ENCODE data around the gene DEDD. TPM values are rescaled to one million over a fixed set of nuclear protein-coding genes. Genes with fewer than 3 reads are reported as not detected.

Gene DEDD
- total and polyA plus RNA-seq, 2 of the 13 experiments (the other 11 are each of a cell fraction or from before 2014, with no cell fraction given) = 12.6 to 27.8 TPM

DNA sequence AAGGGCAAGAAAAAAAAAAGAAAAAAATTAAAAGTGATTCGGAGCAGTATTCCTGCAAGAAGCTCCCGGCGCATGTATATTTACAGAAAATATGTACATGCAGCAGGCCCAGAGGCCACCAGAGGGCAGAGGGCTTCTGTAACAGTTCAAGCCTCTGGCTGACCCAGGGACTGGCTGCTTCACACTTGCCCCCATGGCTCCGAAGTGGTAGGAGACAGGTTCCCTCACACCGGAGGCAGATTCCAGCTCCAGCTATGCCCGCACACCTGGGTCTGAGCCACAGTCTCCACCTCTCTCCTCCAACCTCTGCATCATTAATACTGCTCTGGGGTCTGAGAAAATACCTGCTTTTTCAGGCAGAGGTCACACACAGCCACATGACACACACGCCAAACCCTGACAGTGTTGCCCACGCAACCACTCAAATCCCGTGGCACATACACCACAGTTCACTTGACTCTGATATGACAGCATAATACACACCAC lies 60.5 kb downstream of the DEDD start (continued):
- TF ChIP-seq ZNF598 (CRISPR knock-in tag; IDR thresholded peaks at IDR 0.05; ENCODE audit: borderline replicate concordance) = no peak
- no peak for TF ChIP-seq RXRA (CRISPR knock-in tag; IDR thresholded peaks at IDR 0.05)
- TF ChIP-seq, protein P1, sequence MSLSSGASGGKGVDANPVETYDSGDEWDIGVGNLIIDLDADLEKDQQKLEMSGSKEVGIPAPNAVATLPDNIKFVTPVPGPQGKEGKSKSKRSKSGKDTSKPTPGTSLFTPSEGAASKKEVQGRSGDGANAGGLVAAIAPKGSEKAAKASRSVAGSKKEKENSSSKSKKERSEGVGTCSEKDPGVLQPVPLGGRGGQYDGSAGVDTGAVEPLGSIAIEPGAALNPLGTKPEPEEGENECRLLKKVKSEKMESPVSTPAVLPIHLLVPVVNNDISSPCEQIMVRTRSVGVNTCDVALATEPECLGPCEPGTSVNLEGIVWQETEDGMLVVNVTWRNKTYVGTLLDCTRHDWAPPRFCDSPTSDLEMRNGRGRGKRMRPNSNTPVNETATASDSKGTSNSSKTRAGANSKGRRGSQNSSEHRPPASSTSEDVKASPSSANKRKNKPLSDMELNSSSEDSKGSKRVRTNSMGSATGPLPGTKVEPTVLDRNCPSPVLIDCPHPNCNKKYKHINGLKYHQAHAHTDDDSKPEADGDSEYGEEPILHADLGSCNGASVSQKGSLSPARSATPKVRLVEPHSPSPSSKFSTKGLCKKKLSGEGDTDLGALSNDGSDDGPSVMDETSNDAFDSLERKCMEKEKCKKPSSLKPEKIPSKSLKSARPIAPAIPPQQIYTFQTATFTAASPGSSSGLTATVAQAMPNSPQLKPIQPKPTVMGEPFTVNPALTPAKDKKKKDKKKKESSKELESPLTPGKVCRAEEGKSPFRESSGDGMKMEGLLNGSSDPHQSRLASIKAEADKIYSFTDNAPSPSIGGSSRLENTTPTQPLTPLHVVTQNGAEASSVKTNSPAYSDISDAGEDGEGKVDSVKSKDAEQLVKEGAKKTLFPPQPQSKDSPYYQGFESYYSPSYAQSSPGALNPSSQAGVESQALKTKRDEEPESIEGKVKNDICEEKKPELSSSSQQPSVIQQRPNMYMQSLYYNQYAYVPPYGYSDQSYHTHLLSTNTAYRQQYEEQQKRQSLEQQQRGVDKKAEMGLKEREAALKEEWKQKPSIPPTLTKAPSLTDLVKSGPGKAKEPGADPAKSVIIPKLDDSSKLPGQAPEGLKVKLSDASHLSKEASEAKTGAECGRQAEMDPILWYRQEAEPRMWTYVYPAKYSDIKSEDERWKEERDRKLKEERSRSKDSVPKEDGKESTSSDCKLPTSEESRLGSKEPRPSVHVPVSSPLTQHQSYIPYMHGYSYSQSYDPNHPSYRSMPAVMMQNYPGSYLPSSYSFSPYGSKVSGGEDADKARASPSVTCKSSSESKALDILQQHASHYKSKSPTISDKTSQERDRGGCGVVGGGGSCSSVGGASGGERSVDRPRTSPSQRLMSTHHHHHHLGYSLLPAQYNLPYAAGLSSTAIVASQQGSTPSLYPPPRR (CRISPR knock-in tag; IDR thresholded peaks at IDR 0.05; ENCODE audit: borderline replicate concordance) = 0 out of 2 replicates have a peak, but pooled peaks have one; percentile 25
- no peak for TF ChIP-seq ZBTB7A (CRISPR knock-in tag; IDR thresholded peaks at IDR 0.05)
- no peak for TF ChIP-seq ZC3H4 (CRISPR knock-in tag; IDR thresholded peaks at IDR 0.05; ENCODE audit: borderline replicate concordance)
- TF ChIP-seq ZNF468 (CRISPR knock-in tag; IDR thresholded peaks at IDR 0.05) = no peak
- no peak for TF ChIP-seq MXD4 (CRISPR knock-in tag; IDR thresholded peaks at IDR 0.05)
- TF ChIP-seq NCOA2 (CRISPR knock-in tag; IDR thresholded peaks at IDR 0.05) = no peak
- no peak for TF ChIP-seq NFYC (CRISPR knock-in tag; IDR thresholded peaks at IDR 0.05)
- TF ChIP-seq, protein P2, sequence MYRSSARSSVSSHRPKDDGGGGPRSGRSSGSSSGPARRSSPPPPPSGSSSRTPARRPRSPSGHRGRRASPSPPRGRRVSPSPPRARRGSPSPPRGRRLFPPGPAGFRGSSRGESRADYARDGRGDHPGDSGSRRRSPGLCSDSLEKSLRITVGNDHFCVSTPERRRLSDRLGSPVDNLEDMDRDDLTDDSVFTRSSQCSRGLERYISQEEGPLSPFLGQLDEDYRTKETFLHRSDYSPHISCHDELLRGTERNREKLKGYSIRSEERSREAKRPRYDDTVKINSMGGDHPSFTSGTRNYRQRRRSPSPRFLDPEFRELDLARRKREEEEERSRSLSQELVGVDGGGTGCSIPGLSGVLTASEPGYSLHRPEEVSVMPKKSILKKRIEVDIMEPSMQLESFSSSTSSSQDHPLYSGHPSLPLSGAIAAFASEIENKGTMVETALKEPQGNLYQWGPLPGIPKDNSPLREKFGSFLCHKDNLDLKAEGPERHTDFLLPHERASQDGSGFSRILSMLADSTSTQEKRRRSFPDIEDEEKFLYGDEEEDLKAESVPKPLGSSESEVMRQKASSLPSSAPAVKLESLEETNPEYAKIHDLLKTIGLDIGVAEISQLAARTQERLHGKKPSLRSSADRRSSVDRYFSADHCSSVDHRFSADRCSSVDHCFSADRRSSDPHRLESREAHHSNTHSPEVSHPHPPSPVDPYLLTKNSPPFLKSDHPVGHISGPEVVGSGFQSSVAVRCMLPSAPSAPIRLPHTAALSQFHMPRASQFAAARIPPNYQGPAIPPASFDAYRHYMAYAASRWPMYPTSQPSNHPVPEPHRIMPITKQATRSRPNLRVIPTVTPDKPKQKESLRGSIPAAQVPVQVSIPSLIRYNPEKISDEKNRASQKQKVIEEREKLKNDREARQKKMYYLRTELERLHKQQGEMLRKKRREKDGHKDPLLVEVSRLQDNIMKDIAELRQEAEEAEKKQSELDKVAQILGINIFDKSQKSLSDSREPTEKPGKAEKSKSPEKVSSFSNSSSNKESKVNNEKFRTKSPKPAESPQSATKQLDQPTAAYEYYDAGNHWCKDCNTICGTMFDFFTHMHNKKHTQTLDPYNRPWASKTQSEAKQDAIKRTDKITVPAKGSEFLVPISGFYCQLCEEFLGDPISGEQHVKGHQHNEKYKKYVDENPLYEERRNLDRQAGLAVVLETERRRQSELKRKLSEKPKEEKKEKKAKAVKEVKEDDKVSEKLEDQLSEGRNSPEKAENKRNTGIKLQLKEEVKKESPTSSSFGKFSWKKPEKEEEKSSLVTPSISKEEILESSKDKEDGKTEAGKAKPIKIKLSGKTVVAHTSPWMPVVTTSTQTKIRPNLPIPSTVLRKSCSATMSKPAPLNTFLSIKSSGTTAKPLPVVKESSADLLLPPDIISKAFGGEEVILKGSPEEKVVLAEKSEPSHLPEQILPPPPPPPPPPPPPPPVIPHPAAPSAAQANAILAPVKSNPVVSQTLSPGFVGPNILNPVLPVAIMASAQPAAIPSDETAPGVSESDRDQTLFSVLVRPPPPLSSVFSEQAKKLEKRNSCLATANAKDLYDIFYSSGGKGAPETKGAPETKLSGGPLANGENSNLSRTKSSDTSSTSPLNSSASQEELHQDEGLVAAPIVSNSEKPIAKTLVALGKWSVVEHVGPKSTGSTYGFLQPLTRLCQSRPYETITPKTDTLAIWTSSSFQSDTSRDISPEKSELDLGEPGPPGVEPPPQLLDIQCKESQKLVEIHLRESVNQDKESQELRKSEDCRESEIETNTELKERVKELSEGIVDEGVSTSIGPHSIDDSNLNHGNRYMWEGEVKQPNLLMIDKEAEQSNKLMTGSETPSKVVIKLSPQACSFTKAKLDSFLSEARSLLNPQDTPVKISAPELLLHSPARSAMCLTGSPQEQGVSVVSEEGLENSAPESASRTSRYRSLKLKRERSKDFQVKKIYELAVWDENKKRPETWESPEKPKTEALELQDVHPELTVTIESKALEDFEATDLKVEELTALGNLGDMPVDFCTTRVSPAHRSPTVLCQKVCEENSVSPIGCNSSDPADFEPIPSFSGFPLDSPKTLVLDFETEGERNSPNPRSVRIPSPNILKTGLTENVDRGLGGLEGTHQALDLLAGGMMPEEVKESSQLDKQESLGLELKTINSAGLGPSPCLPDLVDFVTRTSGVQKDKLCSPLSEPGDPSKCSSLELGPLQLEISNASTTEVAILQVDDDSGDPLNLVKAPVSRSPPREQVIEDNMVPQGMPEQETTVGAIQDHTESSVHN (CRISPR knock-in tag; IDR thresholded peaks at IDR 0.05) = 0 out of 2 replicates have a peak, but pooled peaks have one; percentile 68
- peak; percentile 23; the same call in 1 of the 2 replicates for TF ChIP-seq MYC (CRISPR knock-in tag; IDR thresholded peaks at IDR 0.05; ENCODE audit: borderline replicate concordance)
- TF ChIP-seq REPIN1 (CRISPR knock-in tag; IDR thresholded peaks at IDR 0.05; ENCODE audit: borderline replicate concordance, low read depth) = no peak
- 0 out of 2 replicates have a peak, but pooled peaks have one; percentile 22 for TF ChIP-seq ZNF232 (CRISPR knock-in tag; IDR thresholded peaks at IDR 0.05; ENCODE audit: borderline replicate concordance)
- TF ChIP-seq TARDBP (CRISPR knock-in tag; IDR thresholded peaks at IDR 0.05) = no peak; the same call in 1 of the 2 replicates
- TF ChIP-seq SMC3 (IDR thresholded peaks at IDR 0.05; ENCODE audit: low read length) = peak; percentile 87
- no peak for TF ChIP-seq ZNF333 (CRISPR knock-in tag; IDR thresholded peaks at IDR 0.05; ENCODE audit: borderline replicate concordance)
- no peak for TF ChIP-seq NR2C2 (CRISPR knock-in tag; IDR thresholded peaks at IDR 0.05; ENCODE audit: borderline replicate concordance)
- TF ChIP-seq RAD21 (CRISPR knock-in tag; IDR thresholded peaks at IDR 0.05) = peak; percentile 67
- no peak for TF ChIP-seq ELF1 (CRISPR knock-in tag; IDR thresholded peaks at IDR 0.05)

Measured in HepG2 (cell line).